Calu3 (cell line): ENCODE data around the gene MARS1. TPM values are rescaled to one million over a fixed set of nuclear protein-coding genes. Genes with fewer than 3 reads are reported as not detected.
"Not testable (repeated sequence)": the region's sequence is repeated elsewhere in the genome, so short reads cannot be mapped to it uniquely, and the experiment has no call there.

Source experiments
- BruUV-seq: library from RNA; stranded (reverse); fragments of 400-500 nt; replicated peaks from 2 replicates; lab custom pipeline; 2021; lab: Mats Ljungman, UMichigan
- CTCF ChIA-PET: fragments of 300-600 bp; sonication (Branson Sonifier 250); formaldehyde crosslinking; loops from one replicate; lab custom pipeline; 2022; ENCODE audit warnings: antibody characterized with exemption; lab: Charles Lee
- DNase-seq: peaks from one replicate; pipeline ENCODE4 v3.0.0; 2022
- H3K27ac Mint-ChIP-seq: one replicate; pipeline ENCODE4 v1.8.0; 2022; ENCODE audit warnings: mixed read lengths; ENCODE audit not compliant: unreplicated experiment
- H3K27me3 Mint-ChIP-seq: one replicate; pipeline ENCODE4 v1.8.0; 2022; ENCODE audit warnings: mixed read lengths; ENCODE audit not compliant: unreplicated experiment
- H3K36me3 Mint-ChIP-seq: one replicate; pipeline ENCODE4 v1.8.0; 2022; ENCODE audit warnings: mild to moderate bottlenecking, moderate library complexity, mixed read lengths; ENCODE audit not compliant: insufficient read depth, unreplicated experiment
- H3K4me1 Mint-ChIP-seq: one replicate; pipeline ENCODE4 v1.8.0; 2022; ENCODE audit warnings: mild to moderate bottlenecking, low read depth, mixed read lengths; ENCODE audit not compliant: unreplicated experiment
- H3K4me3 Mint-ChIP-seq: one replicate; pipeline ENCODE4 v1.8.0; 2022; ENCODE audit warnings: mild to moderate bottlenecking, low read depth, moderate library complexity, mixed read lengths; ENCODE audit not compliant: unreplicated experiment
- H3K9me3 Mint-ChIP-seq: one replicate; pipeline ENCODE4 v1.8.0; 2022; ENCODE audit warnings: low read depth, mixed read lengths; ENCODE audit not compliant: unreplicated experiment
- intact Hi-C: fragments of 100-400 bp; cut with micrococcal nuclease; formaldehyde crosslinking; loops from one replicate; pipeline ENCODE4 v1.10.0; 2022; ENCODE audit not compliant: unreplicated experiment
- total RNA-seq: library from RNA; stranded (reverse); gene quantifications from 2 replicates; pipeline ENCODE4 v1.2.3, GENCODE V29; 2022
- TF ChIP-seq, protein P1 (sequence below): fragments of 200-600 bp; IDR thresholded peaks from one replicate; pipeline ENCODE4 v1.8.0; 2022; ENCODE audit warnings: antibody characterized with exemption; ENCODE audit not compliant: unreplicated experiment

The MARS1 gene
- total RNA-seq, 1 experiment from 2014 or later, result 358 TPM

DNA sequence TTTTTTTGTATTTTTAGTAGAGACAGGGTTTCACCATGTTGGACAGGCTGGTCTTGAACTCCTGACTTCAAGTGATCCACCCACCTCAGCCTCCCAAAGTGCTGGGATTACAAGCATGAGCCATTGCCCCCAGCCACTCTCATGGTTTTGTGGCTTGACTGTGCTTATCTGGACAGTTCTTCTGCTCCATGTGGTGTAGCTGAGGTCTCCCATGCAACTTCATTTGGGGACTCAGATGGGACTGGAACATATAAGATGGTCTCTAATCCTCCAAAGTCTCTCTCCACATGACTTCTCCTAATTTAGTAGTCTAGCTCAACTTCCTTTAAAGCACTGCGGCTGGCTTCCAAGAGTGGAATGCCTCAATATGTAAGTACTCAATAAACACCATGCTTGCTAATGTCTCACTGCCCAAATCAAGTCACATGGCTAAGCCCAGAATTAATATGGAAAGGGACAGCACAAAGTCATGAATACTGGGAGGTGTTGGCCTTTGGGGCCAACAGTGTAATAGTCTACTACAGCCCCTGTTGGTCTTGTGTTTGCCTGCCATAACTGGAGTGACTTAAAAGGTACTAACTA is 45.9 kb upstream of the MARS1 start:
- Mint-ChIP-seq H3K4me3 (no peak overlapping the region), H3K36me3 (no peaks in the 10 kb centered on the region), H3K27ac (no peak overlapping the region), H3K4me1 (peaks cover 6% of the 10 kb centered on the region), H3K9me3 (peaks cover 4% of the 10 kb centered on the region), H3K27me3 (no peaks in the 10 kb centered on the region)
- CTCF ChIA-PET, result no interaction called here
- no peak for DNase-seq
- TF ChIP-seq, protein P1, sequence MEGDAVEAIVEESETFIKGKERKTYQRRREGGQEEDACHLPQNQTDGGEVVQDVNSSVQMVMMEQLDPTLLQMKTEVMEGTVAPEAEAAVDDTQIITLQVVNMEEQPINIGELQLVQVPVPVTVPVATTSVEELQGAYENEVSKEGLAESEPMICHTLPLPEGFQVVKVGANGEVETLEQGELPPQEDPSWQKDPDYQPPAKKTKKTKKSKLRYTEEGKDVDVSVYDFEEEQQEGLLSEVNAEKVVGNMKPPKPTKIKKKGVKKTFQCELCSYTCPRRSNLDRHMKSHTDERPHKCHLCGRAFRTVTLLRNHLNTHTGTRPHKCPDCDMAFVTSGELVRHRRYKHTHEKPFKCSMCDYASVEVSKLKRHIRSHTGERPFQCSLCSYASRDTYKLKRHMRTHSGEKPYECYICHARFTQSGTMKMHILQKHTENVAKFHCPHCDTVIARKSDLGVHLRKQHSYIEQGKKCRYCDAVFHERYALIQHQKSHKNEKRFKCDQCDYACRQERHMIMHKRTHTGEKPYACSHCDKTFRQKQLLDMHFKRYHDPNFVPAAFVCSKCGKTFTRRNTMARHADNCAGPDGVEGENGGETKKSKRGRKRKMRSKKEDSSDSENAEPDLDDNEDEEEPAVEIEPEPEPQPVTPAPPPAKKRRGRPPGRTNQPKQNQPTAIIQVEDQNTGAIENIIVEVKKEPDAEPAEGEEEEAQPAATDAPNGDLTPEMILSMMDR, result no peak
- BruUV-seq, result no TSS peak
- intact Hi-C loops, result no loop called here

DNA sequence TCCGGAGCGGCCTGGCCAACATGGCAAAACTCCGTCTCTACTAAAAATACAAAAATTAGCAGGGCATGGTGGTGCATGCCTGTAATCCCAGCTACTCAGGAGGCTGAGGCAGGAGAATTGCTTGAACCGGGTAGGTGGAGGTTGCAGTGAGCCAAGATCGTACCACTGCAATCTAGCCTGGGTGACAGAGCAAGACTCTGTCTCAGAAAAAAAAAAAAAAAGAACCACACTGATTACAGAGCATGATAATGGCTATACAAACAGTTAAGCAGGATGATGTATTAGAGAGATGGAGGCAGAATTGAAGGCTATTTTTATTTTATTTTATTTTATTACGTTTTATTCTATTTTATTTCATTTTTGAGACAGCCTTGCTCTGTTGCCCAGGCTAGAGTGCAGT is 43.5 kb upstream of the MARS1 start:
- H3K27ac Mint-ChIP-seq, DNase-seq, BruUV-seq, H3K9me3 Mint-ChIP-seq, H3K27me3 Mint-ChIP-seq, H3K4me3 Mint-ChIP-seq, intact Hi-C loops, H3K36me3 Mint-ChIP-seq, H3K4me1 Mint-ChIP-seq: not testable (repeated sequence)
- CTCF ChIA-PET, result interaction anchor here (0.6 kb wide), 1 partner anchor 12 kb away, joined by 3 read pairs; no protein-coding TSS in a partner anchor

DNA sequence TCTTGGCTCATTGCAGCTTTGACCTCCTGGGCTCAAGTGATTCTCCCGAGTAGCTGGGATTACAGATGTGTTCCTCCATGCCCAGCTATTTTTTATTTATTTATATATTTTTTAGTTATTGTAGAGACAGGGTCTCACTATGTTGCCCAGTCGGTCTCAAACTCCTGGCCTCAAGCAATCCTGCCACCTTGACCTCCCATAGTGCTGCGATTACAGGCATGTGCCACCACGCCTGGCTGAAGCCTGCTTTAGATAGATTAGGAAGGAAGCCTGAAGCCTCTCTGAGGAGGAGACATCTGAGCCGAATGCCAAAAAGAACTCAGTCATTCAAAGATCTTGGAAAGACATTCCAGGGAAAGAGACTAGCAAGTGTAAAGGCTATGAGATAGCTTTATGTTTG is 43.1 kb upstream of the MARS1 start:
- no peaks in the 10 kb centered on the region for H3K36me3 Mint-ChIP-seq
- intact Hi-C loops, result no loop called here
- CTCF ChIA-PET, result no interaction called here
- no peaks in the 10 kb centered on the region for H3K27me3 Mint-ChIP-seq
- TF ChIP-seq, protein P1, result no peak
- BruUV-seq, result no TSS peak
- peaks cover 4% of the 10 kb centered on the region for H3K9me3 Mint-ChIP-seq
- no peak overlapping the region for H3K27ac Mint-ChIP-seq
- H3K4me3 Mint-ChIP-seq, result no peak overlapping the region
- no peaks in the 10 kb centered on the region for H3K4me1 Mint-ChIP-seq
- DNase-seq, result no peak

GRCh38 chr12:57446292-57446960 is 41.4 kb upstream of the MARS1 start:
- Mint-ChIP-seq H3K27ac (no peak overlapping the region), H3K4me1 (no peaks in the 10 kb centered on the region), H3K27me3 (peaks cover 16% of the 10 kb centered on the region), H3K36me3 (no peaks in the 10 kb centered on the region), H3K4me3 (no peak overlapping the region), H3K9me3 (peaks cover 2% of the 10 kb centered on the region)
- BruUV-seq, result no TSS peak
- CTCF ChIA-PET, result interaction anchor here (0.6 to 0.8 kb wide), 2 partner anchors 18 to 146 kb away, joined by 3 to 5 read pairs; no protein-coding TSS in a partner anchor
- TF ChIP-seq, protein P1, result no peak
- intact Hi-C loops, result no loop called here
- DNase-seq, result no peak

DNA sequence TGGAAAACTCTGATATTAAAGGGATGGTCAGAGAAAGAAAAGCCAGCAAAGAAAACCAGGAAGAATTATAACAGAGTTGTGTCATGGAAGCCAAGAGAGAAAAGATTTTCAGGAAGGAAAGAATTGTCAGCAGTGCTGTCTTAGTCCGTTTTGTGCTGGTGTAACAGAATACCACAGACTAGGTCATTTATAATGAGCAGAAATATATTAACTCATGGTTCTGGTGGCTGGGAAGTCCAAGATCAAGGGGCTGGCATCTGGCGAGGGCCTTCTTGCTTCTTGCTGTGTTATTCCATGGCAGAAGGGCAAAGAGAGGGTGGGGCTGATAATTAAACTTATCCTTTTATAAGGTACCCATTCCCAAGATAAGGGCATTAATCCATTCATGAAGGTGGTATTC is 39.2 kb upstream of the MARS1 start:
- CTCF ChIA-PET, result no interaction called here
- BruUV-seq, result no TSS peak
- intact Hi-C loops, result no loop called here

More for the DNA sequence above, 39.2 kb upstream of the MARS1 start:
- Mint-ChIP-seq H3K27ac (no peak overlapping the region), H3K4me1 (no peaks in the 10 kb centered on the region), H3K36me3 (no peaks in the 10 kb centered on the region), H3K27me3 (peaks cover 27% of the 10 kb centered on the region), H3K9me3 (no peaks in the 10 kb centered on the region), H3K4me3 (no peak overlapping the region)
- TF ChIP-seq, protein P1, result no peak
- no peak for DNase-seq
